ENCODE results near the gene TTC33. TPM values are rescaled to one million over a fixed set of nuclear protein-coding genes. Genes with fewer than 3 reads are reported as not detected.
"Not testable (repeated sequence)": the region's sequence is repeated elsewhere in the genome, so short reads cannot be mapped to it uniquely, and the experiment has no call there.

TTC33 gene
- polyA plus RNA-seq, 1 experiment = 12.4 TPM

- no peak overlapping the region for H3K27ac ChIP-seq (ENCODE audit: low read depth, low read length)
- TF ChIP-seq CTCF (IDR thresholded peaks at IDR 0.05; ENCODE audit: low read depth, low read length) = no peak
- ChIA-PET POLR2A (no interaction called here), CTCF (no interaction called here)
- no peaks in the 10 kb centered on the region for H3K27me3 ChIP-seq (ENCODE audit: control insufficient read depth, insufficient read depth, low read length)
- no peaks in the 10 kb centered on the region for H3K9me3 ChIP-seq (ENCODE audit: control insufficient read depth, insufficient read depth, low read length)
- no peak overlapping the region for H3K4me3 ChIP-seq (ENCODE audit: low read depth, low read length)
- no peak for DNase-seq (ENCODE audit: low read depth, low spot score)
These were observed 99.0 kb downstream of the TTC33 start for GRCh38 chr5:40656766-40657165.

GRCh38 chr5:40656091-40656490 lies 99.7 kb downstream of the TTC33 start:
- H3K27me3 ChIP-seq (ENCODE audit: control insufficient read depth, insufficient read depth, low read length); DNase-seq (ENCODE audit: low read depth, low spot score); H3K27ac ChIP-seq (ENCODE audit: low read depth, low read length); POLR2A ChIA-PET; CTCF ChIA-PET; H3K9me3 ChIP-seq (ENCODE audit: control insufficient read depth, insufficient read depth, low read length); H3K4me3 ChIP-seq (ENCODE audit: low read depth, low read length): not testable (repeated sequence)

GRCh38 chr5:40655138-40655537 lies 100.6 kb downstream of the TTC33 start:
- no peak overlapping the region for H3K4me3 ChIP-seq (ENCODE audit: low read depth, low read length)
- CTCF ChIA-PET = no interaction called here
- POLR2A ChIA-PET = no interaction called here
- H3K27ac ChIP-seq (ENCODE audit: low read depth, low read length) = no peak overlapping the region
- TF ChIP-seq CTCF (IDR thresholded peaks at IDR 0.05; ENCODE audit: low read depth, low read length) = no peak
- no peak for DNase-seq (ENCODE audit: low read depth, low spot score)
- no peaks in the 10 kb centered on the region for H3K9me3 ChIP-seq (ENCODE audit: control insufficient read depth, insufficient read depth, low read length)
- no peaks in the 10 kb centered on the region for H3K27me3 ChIP-seq (ENCODE audit: control insufficient read depth, insufficient read depth, low read length)

DNA sequence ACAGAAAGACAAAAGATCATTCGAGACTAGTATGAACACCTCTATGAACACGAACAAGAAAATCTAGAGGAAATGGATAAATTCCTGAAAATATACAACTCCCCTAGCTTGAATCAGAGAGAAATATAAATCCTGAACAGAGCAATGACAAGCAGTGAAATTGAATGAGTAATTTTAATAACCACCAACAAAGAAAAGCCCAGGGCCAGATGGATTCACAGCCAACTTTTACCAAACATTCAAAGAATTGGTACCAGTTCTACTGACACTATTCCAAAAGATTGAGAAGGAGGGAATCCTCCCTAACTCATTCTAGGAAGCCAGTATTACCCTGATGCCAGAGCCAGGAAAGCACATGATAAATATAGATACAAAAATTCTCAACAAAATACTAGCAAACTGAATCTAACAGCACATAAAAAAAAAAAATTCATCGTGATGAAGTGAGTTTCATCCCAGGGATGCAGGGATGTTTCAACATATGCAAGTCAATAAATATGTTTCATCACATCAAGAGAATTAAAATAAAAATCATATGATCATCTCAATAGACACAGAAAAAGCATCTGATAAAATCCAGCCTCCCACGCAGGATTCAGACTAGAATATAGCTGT lies 101.3 kb downstream of the TTC33 start:
- CTCF ChIA-PET = no interaction called here
- TF ChIP-seq CTCF (IDR thresholded peaks at IDR 0.05; ENCODE audit: low read depth, low read length) = no peak
- POLR2A ChIA-PET = no interaction called here
- DNase-seq (ENCODE audit: low read depth, low spot score) = no peak
- H3K27ac ChIP-seq (ENCODE audit: low read depth, low read length) = no peak overlapping the region
- H3K9me3 ChIP-seq (ENCODE audit: control insufficient read depth, insufficient read depth, low read length) = no peaks in the 10 kb centered on the region
- no peak overlapping the region for H3K4me3 ChIP-seq (ENCODE audit: low read depth, low read length)
- H3K27me3 ChIP-seq (ENCODE audit: control insufficient read depth, insufficient read depth, low read length) = no peaks in the 10 kb centered on the region

- ChIA-PET CTCF (no interaction called here), POLR2A (interaction anchor here (0.7 kb wide), 1 partner anchor 144 kb away, joined by 4 read pairs; no protein-coding TSS in a partner anchor)
- no peak overlapping the region for H3K4me3 ChIP-seq (ENCODE audit: low read depth, low read length)
- no peak for TF ChIP-seq CTCF (IDR thresholded peaks at IDR 0.05; ENCODE audit: low read depth, low read length)
- DNase-seq (ENCODE audit: low read depth, low spot score) = no peak
- H3K27me3 ChIP-seq (ENCODE audit: control insufficient read depth, insufficient read depth, low read length) = no peaks in the 10 kb centered on the region
- no peaks in the 10 kb centered on the region for H3K9me3 ChIP-seq (ENCODE audit: control insufficient read depth, insufficient read depth, low read length)
- H3K27ac ChIP-seq (ENCODE audit: low read depth, low read length) = no peak overlapping the region
These were observed 102.3 kb downstream of the TTC33 start for GRCh38 chr5:40653221-40654022.

All from AG04450 (cell line).